Measurements from ENCODE around the gene NPNT.

The NPNT gene

GRCh38 chr4:106010761-106011160, 115.5 kb downstream of the NPNT start:
- FAIRE-seq, result no peak

GRCh38 chr4:106011387-106011786, 116.1 kb downstream of the NPNT start:
- FAIRE-seq, result no peak
- DNase-seq (ENCODE audit: extremely low spot score, insufficient read length, low read depth), result no peak

More at GRCh38 chr4:106010761-106011160, 115.5 kb downstream of the NPNT start:
- no peak for DNase-seq (ENCODE audit: extremely low spot score, insufficient read length, low read depth)

- FAIRE-seq (no peak), DNase-seq (ENCODE audit: extremely low spot score, insufficient read length, low read depth) (no peak)
Measured at GRCh38 chr4:106017975-106018374, 122.7 kb downstream of the NPNT start.

GRCh38 chr4:106019771-106020170, 124.5 kb downstream of the NPNT start:
- no peak for FAIRE-seq
- DNase-seq (ENCODE audit: extremely low spot score, insufficient read length, low read depth), result no peak

Data from GM18507 (cell line).